ENCODE measurements around the gene KLC1.
A peak's percentile ranks its signal among the peaks of the same experiment; 100 is the strongest.

The KLC1 gene

DNA sequence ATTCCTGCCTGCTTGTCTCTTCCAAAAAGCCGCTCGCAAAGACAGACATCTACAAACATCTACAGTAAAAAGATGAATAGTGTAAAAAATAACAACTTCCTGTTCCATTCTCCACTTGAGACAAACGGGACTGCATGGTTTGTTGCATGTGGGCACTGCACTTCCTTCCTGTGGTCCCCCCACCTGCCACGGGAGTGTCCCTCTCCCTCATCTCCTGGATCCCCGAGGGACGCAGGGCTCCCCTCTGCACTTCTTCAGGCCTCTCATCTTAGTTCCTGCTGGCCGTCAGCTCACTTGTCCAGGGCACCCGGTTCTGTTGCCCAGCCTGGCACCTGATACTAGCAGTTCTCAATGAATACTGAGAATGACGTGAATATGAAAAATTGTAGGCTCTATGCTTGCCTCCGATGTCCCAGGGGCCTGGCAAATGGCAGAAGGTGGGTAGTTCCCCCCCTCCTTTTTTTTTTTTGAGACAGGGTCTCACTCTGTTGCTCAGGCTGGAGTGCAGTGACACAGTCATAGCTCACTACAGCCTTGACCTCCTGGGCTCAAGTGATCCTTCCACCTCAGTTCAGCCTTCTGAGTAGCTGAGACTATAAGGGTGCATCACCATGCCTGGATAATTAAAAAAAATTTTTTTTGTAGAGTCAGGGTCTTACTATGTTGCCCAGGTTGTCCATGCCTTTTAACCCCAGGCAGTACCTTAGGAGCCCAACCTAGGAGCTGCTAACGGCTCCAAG is 3.5 kb upstream of the KLC1 start:
- peak; percentile 60 for DNase-seq (ENCODE audit: low read depth)
- no peak overlapping the region for H3K4me3 ChIP-seq (ENCODE audit: low read depth, low read length)

DNA sequence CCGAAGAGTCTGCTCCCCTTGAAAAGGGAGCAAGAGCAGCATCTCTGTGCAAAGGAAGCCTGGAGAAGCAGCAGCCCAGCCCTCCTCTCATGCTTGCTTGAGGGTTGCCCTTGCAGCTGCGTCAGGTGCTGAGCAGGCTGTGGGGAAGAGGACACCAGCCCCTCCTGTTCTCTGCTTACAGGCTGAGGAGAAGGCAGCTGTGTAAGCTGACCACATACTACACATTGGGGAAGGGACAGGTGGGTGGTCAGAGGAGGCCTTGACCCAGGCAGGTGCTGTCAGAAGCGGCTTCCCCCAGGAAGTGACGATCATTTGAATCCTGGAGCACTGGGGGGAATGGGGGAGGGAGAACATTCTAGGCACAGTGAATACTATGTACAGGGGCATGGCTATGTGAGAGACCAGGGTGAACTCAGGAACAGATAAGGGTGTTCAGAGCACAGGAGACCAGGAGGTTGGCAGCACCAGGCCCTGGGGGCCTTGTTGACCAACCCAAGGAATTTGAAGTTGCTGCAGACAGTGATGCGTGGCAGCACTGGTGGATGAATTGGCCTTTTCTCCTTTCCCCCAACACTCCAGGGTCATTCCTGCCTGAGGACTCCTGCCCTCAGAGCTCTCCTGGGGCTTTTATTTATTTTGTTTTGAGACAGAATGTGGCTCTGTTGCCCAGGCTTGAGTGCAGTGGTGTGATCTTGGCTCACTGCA is 2.7 kb upstream of the KLC1 start:
- DNase-seq (ENCODE audit: low read depth), result no peak
- no peak overlapping the region for H3K4me3 ChIP-seq (ENCODE audit: low read depth, low read length)

More for the DNA sequence above, 3.5 kb upstream of the KLC1 start:
- TF ChIP-seq, protein P1, sequence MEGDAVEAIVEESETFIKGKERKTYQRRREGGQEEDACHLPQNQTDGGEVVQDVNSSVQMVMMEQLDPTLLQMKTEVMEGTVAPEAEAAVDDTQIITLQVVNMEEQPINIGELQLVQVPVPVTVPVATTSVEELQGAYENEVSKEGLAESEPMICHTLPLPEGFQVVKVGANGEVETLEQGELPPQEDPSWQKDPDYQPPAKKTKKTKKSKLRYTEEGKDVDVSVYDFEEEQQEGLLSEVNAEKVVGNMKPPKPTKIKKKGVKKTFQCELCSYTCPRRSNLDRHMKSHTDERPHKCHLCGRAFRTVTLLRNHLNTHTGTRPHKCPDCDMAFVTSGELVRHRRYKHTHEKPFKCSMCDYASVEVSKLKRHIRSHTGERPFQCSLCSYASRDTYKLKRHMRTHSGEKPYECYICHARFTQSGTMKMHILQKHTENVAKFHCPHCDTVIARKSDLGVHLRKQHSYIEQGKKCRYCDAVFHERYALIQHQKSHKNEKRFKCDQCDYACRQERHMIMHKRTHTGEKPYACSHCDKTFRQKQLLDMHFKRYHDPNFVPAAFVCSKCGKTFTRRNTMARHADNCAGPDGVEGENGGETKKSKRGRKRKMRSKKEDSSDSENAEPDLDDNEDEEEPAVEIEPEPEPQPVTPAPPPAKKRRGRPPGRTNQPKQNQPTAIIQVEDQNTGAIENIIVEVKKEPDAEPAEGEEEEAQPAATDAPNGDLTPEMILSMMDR (IDR thresholded peaks at IDR 0.05; ENCODE audit: insufficient read depth, low read depth, low read length, missing control alignments), result no peak

DNA sequence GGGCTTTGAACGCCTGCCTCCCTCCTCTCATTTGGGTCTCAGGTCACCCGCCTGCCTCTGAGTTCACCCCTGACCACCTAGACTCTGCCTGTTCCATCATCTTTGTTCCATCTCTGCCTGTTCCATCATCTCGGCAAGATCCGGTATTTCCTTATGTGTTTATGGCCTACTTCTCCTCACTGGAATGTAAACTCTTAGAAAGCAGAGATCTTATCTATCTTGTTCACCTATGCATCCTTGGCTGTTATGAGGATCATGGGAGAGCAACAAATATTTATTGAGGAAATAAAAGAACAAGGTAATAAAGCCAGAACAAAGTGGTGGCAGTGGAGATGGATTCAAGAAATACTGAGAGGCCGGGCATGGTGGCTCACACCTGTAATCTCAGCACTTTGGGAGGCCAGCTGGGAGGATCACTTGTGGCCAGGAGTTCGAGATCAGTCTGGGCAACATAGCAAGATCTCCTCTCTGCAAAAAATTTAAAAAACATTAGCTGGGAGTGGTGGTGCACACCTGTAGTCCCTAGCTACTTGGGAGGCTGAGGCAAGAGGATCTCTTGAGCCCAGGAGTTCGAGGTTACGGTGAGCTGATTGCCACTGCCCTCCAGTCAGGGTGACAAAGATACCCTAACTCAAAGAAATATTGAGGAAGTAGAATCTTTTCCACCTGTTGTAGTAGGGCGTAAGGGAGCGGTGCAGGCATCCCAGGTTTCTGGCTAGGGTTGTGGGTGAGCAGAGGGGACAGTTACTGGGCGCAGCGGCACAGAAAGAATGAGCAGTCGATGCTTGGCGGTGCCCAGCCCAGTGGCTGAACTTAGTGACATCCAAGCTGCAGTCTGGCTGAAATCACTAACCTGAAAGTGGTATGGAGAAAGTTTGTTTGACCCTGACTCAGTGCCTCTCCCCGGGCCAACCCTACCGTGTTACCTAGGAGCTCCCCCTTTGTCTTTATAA is 1.7 kb upstream of the KLC1 start:
- H3K4me3 ChIP-seq (ENCODE audit: low read depth, low read length), result no peak overlapping the region
- no peak for DNase-seq (ENCODE audit: low read depth)

More for the DNA sequence above, 2.7 kb upstream of the KLC1 start:
- TF ChIP-seq, protein P1 (IDR thresholded peaks at IDR 0.05; ENCODE audit: insufficient read depth, low read depth, low read length, missing control alignments), result no peak

DNA sequence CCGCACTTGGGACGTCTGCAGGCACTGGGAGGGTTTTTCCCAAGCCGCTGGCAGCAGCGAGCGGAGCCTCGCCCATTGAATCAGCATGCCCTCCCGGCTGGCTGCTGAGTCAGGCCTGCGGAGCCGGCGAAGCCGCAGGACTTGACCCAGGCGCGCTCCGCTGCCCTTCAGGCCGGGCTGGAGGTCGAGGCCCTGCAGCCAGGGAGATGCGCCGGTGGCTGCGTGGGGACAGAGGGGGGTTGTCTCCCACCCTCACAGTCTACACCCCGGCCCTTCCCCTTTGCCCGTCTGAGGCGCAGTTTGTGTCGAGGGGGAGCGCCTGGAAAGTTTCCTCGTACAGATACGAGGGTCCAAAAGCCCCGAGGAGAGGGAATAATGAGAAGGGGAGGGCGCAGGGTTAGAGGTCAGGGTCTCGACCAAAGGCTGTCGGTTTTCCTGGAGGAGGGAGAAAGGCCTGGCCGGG is 759 bp upstream of the KLC1 start:
- peak overlapping the region; percentile 89 for H3K4me3 ChIP-seq (ENCODE audit: low read depth, low read length)

More for the DNA sequence above, 1.7 kb upstream of the KLC1 start:
- TF ChIP-seq, protein P1 (IDR thresholded peaks at IDR 0.05; ENCODE audit: insufficient read depth, low read depth, low read length, missing control alignments), result no peak

DNA sequence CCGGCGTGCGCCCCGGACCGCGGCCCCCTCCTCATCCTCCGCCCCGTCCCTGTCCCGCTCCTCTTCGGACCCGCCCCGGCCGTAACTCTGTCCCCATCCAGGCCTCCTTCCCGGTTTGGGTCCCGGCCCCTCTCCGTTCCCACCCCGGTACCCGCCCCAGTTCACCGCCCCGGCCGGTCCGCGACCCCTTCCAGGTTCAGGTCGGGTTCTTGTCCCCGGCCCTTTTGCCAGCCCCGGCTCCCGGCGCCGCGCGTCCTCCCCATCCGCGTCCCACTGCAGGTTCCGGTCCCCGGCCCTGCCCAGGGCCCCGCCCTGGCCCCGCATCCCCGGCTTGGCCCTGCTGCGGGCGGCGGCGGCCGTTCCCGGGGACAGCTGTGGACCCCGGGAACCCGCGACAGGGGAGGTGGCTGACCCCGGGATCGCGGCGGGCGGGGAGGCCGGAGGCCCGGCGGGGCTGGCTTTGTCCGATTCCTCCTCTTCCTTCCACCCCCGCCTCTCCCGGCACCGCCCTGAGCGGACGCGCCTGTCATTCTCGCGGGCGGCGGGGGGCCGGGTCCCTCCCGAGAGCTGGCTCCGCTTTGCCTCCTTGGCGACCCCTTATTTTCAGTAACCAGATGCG is 601 bp downstream of the KLC1 start:
- H3K4me3 ChIP-seq (ENCODE audit: low read depth, low read length), result peak overlapping the region; percentile 89
- TF ChIP-seq, protein P1 (IDR thresholded peaks at IDR 0.05; ENCODE audit: insufficient read depth, low read depth, low read length, missing control alignments), result no peak
- DNase-seq (ENCODE audit: low read depth), result peak; percentile 52

More for the DNA sequence above, 759 bp upstream of the KLC1 start:
- DNase-seq (ENCODE audit: low read depth), result peak; percentile 67
- TF ChIP-seq, protein P1 (IDR thresholded peaks at IDR 0.05; ENCODE audit: insufficient read depth, low read depth, low read length, missing control alignments), result no peak
